Measurements from ENCODE around the gene RAB39A.
"Not testable (repeated sequence)": the region's sequence is repeated elsewhere in the genome, so short reads cannot be mapped to it uniquely, and the experiment has no call there.

The RAB39A gene

GRCh38 chr11:107928046-107928766 lies at the start of gene RAB39A:
RAB39A (plus strand) TSS chr11:107928448; CDS start chr11:107928569, 121 bp downstream.
- DNase-seq: peak; percentile 88 to 90

GRCh38 chr11:107881471-107881870 lies 46.8 kb upstream of the RAB39A start:
- not testable (repeated sequence) for DNase-seq

GRCh38 chr11:107882095-107882820 lies 46.0 kb upstream of the RAB39A start:
- no peak for DNase-seq

GRCh38 chr11:107898270-107898669 lies 30.0 kb upstream of the RAB39A start:
- DNase-seq: peak in 1 of 2 donors; percentile 25

GRCh38 chr11:107908211-107908610 lies 20.0 kb upstream of the RAB39A start:
- DNase-seq: no peak

- DNase-seq: not testable (repeated sequence)
Observed at GRCh38 chr11:107912415-107912814, 15.8 kb upstream of the RAB39A start.

- DNase-seq: no peak
Observed at GRCh38 chr11:107915229-107915628, 13.0 kb upstream of the RAB39A start.

- DNase-seq: no peak
Observed at GRCh38 chr11:107916671-107917241, 11.5 kb upstream of the RAB39A start.

- no peak for DNase-seq
Observed at GRCh38 chr11:107921997-107922396, 6.3 kb upstream of the RAB39A start.

GRCh38 chr11:107923519-107923918 lies 4.7 kb upstream of the RAB39A start:
- not testable (repeated sequence) for DNase-seq

- DNase-seq: no peak
Observed at GRCh38 chr11:107924306-107924705, 3.9 kb upstream of the RAB39A start.

GRCh38 chr11:107927559-107927958 lies 689 bp upstream of the RAB39A start:
- no peak for DNase-seq

GRCh38 chr11:107928767-107929507 lies 689 bp downstream of the RAB39A start:
- peak in 1 of 2 donors; percentile 48 for DNase-seq

- peak; percentile 6 to 20 for DNase-seq
Observed at GRCh38 chr11:107929611-107930200, 1.5 kb downstream of the RAB39A start.

GRCh38 chr11:107931206-107931605 lies 3.0 kb downstream of the RAB39A start:
- DNase-seq: no peak

GRCh38 chr11:107947904-107948303 lies 19.7 kb downstream of the RAB39A start:
- DNase-seq: no peak

GRCh38 chr11:107948328-107948727 lies 20.1 kb downstream of the RAB39A start:
- not testable (repeated sequence) for DNase-seq

GRCh38 chr11:107951155-107951554 lies 22.9 kb downstream of the RAB39A start:
- no peak for DNase-seq

- DNase-seq: no peak
Observed at GRCh38 chr11:107953446-107953845, 25.2 kb downstream of the RAB39A start.

- no peak for DNase-seq
Observed at GRCh38 chr11:107956543-107956942, 28.3 kb downstream of the RAB39A start.

- peak in 1 of 2 donors; percentile 58 for DNase-seq
Observed at GRCh38 chr11:107957109-107957588, 28.9 kb downstream of the RAB39A start.

- no peak for DNase-seq
Observed at GRCh38 chr11:107961480-107961879, 33.2 kb downstream of the RAB39A start.

All from hippocampal formation (tissue), 2 donors.